Fibroblast of mammary gland (primary cell): ENCODE data around the gene MYRF.

ENCODE experiments used
- DNase-seq: peaks from one replicate; pipeline ENCODE4 v3.0.0-alpha.2; 2010; ENCODE audit warnings: low read depth
- H3K4me3 ChIP-seq: 2 replicates; pipeline ENCODE4 v1.5.1; 2011; ENCODE audit warnings: low read depth, mild to moderate bottlenecking, low read length, moderate library complexity; ENCODE audit not compliant: control insufficient read depth
- CTCF ChIP-seq: conservative IDR thresholded peaks from 2 replicates; pipeline ENCODE4 v1.5.1; 2011; ENCODE audit warnings: low read depth, low read length, inconsistent platforms; ENCODE audit not compliant: control insufficient read depth, insufficient read depth

MYRF gene

GRCh38 chr11:61709572-61709971 is 42.9 kb upstream of the MYRF start:
- H3K4me3 ChIP-seq = no peak overlapping the region
- DNase-seq = no peak
- TF ChIP-seq CTCF = no peak

- H3K4me3 ChIP-seq = no peak overlapping the region
- no peak for DNase-seq
- TF ChIP-seq CTCF = no peak
Measured at GRCh38 chr11:61710019-61710418, 42.4 kb upstream of the MYRF start.

GRCh38 chr11:61711037-61711436 is 41.4 kb upstream of the MYRF start:
- no peak for DNase-seq
- H3K4me3 ChIP-seq = no peak overlapping the region
- no peak for TF ChIP-seq CTCF

GRCh38 chr11:61711498-61711897 is 40.9 kb upstream of the MYRF start:
- no peak overlapping the region for H3K4me3 ChIP-seq
- TF ChIP-seq CTCF = no peak
- no peak for DNase-seq

- DNase-seq = no peak
- H3K4me3 ChIP-seq = no peak overlapping the region
- no peak for TF ChIP-seq CTCF
Measured at GRCh38 chr11:61712314-61712713, 40.1 kb upstream of the MYRF start.

- H3K4me3 ChIP-seq = no peak overlapping the region
- no peak for TF ChIP-seq CTCF
- DNase-seq = no peak
Measured at GRCh38 chr11:61712846-61713245, 39.6 kb upstream of the MYRF start.

GRCh38 chr11:61713464-61713863 is 39.0 kb upstream of the MYRF start:
- no peak for DNase-seq
- no peak overlapping the region for H3K4me3 ChIP-seq
- TF ChIP-seq CTCF = no peak
